HG03520 (cell line): ENCODE results near the gene SIPA1L3.

ENCODE experiments used
- ATAC-seq: cut with Tn5 transposase; IDR thresholded peaks from one replicate; pipeline ENCODE4 v1.9.1; 2021; ENCODE audit warnings: mild to moderate bottlenecking, moderate library complexity; ENCODE audit not compliant: unreplicated experiment

SIPA1L3 gene

GRCh38 chr19:38142176-38143035 is 235.4 kb downstream of the SIPA1L3 start:
- ATAC-seq, result no peak

- no peak for ATAC-seq
Measured at GRCh38 chr19:38143847-38144246, 236.8 kb downstream of the SIPA1L3 start.

DNA sequence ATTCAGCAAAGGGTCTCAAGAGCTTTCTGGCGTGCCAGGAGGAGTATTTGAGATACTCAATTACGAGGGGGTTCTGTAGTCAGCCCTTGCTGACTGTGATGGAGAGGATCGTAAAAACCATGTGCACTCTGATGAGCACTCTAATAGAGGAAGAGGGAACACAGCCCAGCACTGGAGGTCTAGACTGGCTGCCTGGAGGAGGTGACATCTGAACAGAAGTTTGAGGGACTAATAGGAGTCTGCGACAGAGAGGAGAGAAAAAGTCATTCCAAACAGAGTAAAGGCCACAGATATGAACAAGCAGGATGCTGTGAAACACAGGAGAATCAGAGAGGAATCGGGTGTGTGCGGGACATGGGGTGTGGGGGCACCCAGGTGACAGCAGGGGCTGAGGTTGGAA is 237.7 kb downstream of the SIPA1L3 start:
- ATAC-seq, result no peak

DNA sequence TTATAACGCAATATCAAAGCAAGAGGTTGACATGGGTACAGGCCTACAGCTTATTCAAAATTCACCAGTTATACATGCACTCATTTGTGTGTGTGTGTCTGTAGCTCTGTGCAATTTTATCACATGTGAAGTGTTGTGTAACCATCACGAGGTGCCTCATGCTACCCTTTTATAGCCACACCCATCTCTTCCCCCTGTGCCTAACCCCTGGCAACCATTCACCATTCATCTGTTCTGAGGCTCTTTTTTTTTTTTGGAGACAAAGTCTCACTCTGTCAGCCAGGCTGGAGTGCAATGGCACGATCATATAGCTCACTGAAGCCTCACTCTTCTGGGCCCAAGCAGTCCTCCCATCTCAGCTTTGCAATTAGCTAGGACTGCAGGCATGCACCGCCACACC is 238.6 kb downstream of the SIPA1L3 start:
- ATAC-seq, result no peak

DNA sequence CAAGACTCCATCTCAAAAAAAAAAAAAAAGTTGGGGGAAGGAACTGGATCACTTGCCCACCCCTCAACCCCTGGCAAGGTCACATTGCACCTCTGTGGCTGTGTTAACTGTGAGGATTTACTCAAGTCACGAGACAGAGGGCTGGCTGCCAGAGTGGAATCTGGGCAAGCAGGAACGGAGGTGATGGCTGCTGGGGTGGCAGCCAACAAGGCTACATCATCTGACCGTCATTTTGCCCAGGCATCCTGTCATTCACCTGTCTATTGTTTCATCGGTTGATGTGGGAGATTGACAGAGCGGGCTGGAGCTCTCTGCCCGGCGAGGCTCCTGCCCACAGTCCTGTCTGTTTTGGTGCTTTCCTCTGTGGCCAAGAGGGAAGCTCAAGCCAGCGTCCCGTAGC is 241.3 kb downstream of the SIPA1L3 start:
- no peak for ATAC-seq

- no peak for ATAC-seq
Measured at GRCh38 chr19:38149661-38150061, 242.7 kb downstream of the SIPA1L3 start.

GRCh38 chr19:38151242-38151641 is 244.2 kb downstream of the SIPA1L3 start:
- ATAC-seq, result no peak

- ATAC-seq, result no peak
Measured at GRCh38 chr19:38152461-38153379, 245.7 kb downstream of the SIPA1L3 start.

DNA sequence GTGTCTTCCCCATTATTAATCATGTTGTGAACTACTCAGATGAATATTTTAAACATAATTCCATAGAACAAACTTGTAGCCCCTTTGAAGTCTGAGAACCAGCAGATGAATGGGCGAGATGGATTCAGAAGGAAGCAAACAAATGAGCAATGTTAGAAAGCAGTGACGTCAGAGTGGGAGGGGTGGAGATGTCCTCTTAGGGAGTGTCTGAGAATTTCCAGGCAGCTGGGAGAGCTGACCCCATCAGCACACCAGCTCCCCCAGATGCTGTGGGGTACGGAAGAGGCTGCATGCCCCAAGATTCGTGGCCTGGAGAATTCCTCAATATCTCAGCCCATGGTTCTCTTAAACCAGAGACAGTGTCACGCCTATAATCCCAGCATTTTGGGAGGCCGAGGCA is 248.4 kb downstream of the SIPA1L3 start:
- ATAC-seq, result no peak

GRCh38 chr19:38158730-38159129 is 251.7 kb downstream of the SIPA1L3 start:
- ATAC-seq, result no peak

DNA sequence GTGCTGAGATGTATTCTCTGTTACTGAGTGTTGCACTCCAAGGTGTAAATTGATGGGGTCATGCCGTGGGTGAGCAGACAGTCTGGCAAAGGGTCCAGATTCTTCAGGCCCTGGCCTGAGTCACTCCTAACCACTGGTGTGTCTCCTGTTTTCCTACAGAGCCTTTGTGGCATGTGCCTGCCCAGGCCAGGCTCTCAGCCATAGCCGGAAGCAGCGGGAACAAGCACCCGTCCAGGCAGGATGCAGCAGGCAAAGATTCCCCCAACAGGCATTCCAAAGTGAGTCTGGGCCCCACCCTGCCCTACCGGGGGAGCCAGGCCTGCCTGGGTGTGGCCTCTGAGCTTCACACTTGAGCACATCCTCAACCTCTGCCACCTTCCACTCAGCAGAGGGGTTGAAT is 255.1 kb downstream of the SIPA1L3 start:
- ATAC-seq, result no peak

GRCh38 chr19:38162632-38163031 is 255.6 kb downstream of the SIPA1L3 start:
- ATAC-seq, result no peak

DNA sequence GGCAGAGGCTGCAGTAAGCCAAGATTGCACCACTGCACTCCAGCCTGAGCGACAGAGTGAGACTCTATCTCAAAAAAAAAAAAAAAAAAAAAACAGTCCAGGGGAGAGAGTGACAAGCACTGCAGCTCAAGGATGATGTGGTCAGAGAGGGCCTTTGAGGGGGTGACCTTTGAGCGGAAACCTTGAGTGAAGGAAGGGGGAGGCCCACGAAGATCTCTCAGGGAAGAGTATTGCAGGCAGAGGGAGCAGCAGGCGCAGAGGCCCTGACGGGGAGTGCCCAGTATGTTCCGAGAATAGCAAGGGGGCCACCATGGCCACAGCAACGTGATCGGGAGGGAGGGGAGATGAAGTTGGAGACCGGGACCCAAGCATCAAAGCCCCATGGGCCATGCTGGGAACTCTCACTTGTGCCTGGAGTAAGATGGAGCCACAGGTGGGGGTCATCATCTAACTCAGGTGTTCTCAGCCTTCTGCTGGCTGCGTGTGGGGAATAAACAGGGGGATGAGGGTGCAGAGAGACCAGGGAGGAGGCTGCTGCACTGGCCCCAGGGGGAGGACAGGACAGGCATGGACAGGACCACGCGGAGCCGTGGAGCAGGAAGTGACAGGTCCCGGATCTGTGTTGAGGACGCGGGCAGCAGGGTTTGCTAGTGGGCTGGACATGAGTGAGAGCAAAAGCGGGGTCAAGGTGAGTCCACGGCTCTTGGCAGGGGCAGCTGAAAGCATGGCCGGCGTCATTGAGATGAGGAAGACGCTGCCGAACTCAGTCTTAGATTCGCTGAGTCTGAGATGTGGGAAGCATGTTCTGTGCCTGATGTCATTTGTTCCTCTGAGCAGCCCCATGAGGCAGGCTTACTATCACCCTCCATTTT is 256.6 kb downstream of the SIPA1L3 start:
- no peak for ATAC-seq

- no peak for ATAC-seq
Measured at GRCh38 chr19:38164526-38164925, 257.5 kb downstream of the SIPA1L3 start.

DNA sequence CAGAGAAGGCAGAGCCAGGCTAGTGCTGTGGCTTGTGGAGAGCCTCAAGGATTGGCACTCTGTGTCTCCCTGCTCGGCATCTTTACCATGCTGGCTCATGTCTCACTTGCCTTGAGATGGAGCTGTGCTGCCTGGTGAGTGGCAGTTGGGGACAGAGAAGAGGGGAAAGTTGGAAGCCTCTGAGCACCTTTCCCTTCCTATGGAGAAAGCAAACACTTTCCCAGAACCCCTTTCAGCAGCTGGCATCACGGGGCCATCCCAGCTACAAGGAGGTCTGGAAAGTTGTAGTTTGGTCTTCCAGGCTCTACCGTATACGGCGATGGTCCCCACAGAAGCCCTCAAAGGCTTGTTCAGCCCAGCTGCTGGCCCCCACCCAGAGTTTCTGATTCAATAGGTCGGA is 258.3 kb downstream of the SIPA1L3 start:
- ATAC-seq, result no peak

- no peak for ATAC-seq
Measured at GRCh38 chr19:38168637-38169036, 261.6 kb downstream of the SIPA1L3 start.

GRCh38 chr19:38170334-38170733 is 263.3 kb downstream of the SIPA1L3 start:
- ATAC-seq, result no peak

DNA sequence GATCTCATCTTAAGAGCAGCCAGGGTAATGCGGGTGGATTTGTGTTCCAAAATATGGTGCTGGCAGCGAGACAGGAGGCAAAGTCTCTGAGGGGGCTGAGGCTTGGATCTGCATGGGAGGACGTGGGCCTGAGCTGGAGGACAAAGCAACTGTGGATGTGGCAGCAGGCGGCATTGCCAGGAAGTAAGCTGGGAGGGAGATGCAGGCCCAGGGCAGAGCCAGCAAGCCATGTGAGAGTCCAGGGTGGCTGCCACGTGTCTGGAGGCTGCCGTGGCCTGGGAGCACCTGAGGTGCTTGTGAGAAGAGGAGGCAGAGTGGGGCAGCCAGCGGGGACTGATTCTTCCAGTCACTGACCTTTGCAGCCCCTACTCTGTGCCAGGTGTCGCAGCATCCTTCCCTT is 265.0 kb downstream of the SIPA1L3 start:
- ATAC-seq, result no peak

DNA sequence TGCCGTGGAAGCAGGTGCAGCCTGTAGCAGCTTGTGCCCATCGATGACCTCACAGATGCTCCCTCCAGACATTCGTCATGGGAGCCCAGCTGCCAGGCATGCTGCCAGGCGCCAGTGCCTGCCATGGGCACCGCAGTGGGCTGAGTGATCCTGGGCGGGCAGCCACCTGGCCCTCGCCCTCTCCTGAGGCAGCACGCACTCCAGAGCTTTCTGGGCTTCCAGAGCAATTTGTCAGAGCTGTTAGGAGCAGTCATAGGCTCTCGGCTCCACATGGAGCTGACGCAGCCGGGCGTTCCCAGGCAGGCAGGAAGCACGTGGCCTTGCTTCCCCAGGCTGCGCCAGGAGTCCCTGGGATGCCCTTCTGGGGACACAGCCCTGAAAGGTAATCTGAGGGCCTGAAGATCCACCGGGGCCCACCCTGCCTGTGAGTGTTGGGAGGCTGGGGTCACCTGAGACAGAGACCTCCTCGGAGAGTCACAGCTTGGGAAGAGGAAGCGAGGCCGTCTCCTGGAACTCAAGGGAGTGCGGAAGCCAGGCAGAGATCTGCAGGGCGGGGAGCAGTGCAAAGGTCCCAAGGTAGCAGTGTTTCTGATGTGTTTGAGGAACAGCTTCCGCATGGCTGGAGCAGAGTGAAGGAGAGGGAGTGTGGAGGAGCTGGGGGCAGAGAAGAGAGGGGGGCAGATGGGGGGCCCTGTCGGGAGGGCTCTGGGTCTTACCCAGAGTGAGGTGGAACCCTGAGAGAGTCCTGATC is 266.5 kb downstream of the SIPA1L3 start:
- no peak for ATAC-seq

GRCh38 chr19:38175422-38175821 is 268.4 kb downstream of the SIPA1L3 start:
- no peak for ATAC-seq
